HG02571 (cell line): Measurements from ENCODE around the gene CT47B1.
"Not testable (repeated sequence)": the region's sequence is repeated elsewhere in the genome, so short reads cannot be mapped to it uniquely, and the experiment has no call there.

Experiments used
- ATAC-seq: cut with Tn5 transposase; IDR thresholded peaks from one replicate; pipeline ENCODE4 v1.9.1; 2021; ENCODE audit warnings: mild to moderate bottlenecking, moderate library complexity; ENCODE audit not compliant: unreplicated experiment

CT47B1 gene

DNA sequence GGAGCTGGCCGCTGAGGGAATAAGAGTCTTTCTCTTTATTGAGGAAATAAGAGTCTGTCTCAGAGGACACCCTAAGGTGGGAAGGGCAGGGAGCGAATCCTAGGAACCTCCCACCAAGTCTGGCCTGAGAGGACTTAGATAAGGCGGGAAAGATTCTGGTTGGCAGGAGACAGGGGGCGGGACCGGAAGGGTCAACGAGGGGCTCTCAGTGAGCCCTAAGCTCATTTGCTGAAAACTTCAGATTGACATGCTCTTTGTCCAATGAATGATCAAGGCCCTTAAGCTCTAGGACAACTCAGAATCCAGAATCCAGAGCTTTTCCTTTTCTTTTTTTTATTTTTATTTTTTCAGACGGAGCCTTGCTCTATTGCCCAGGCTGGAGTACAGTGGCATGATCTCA is at the start of gene CT47B1:
Gene CT47B1 (minus strand): TSS at position 101 of the 400 bp plus-strand sequence. CDS start 196 bp downstream, outside the sequence.
- not testable (repeated sequence) for ATAC-seq

DNA sequence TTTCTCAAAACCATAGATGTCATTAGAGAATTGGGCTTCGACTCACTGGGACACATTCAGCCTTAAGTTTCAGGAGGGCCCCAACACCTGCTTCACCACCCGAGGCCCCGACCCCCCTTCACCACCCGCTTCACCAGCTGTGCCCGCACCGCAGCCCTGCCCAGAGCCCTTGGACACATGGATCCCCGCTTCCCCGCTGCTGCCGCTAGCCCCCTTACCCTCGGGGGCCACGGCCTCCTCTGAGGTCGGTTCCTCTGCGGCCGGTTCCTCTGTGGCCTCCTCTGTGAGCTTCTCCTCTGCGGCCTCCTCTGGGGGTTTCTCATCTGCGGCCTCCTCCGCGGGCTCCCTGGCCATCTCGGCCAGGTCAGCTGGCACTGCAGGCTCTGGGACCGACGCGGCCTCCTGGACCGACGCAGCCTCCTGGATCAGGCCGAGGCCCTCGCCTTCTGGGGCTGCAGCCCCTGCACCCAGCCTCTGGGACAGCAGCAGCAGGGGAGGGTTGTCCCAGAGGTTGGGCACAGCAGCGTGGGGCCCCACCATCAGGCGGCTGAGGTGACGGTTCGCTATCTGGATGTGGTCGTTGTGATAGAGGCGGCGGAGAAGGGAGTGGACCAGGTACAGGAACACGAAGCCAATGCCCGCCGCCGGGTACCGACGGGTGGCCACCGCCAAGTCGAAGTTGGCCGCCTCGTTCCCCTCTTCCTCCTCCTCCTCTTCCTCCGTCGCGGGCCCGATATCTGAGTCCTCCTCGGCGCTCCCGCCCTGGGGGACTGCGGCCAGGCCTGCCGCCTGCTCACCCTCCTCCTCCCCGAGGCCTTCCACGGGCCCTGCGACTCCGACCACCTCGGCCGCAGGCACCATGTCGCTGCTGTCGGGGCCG is 748 bp downstream of the CT47B1 start:
- no peak for ATAC-seq

DNA sequence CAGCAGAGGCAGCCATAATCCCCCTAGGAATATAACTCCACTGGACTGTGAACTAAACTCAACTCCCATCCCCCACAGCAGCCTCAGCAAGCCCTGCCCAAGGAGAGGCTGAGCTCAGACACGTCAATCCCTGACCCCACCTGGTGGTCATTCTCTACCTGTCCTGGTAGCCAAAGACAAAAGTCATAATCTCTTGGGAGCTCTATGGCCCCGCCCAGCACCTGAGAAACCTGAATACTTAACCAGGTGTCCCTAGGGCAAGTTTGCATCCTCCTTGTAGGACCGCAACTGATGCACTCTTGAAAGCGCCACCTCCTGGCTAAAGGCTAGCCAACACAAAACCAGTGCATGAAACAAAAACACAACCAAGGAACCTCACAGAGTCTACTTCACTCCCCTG is 18.4 kb downstream of the CT47B1 start:
- ATAC-seq, result no peak

DNA sequence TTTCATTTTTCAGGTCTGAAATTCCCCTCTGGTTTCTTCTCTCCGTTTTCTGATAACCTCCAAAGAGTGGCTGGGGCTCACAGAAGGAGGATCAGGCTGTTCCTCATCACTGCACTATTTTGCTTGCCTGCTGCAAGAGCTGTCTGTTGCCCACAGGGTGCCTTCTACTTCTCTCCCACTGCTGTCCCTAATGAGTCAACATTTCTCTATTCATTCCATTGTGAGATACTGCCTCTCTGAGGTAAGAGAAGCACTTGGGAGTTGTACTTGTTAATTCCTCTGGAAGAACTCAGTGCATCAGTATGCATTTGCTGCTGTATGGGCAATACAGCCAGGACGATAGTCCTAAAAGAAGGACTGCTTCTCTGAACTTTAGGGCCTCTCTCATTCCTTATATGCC is 34.8 kb downstream of the CT47B1 start:
- ATAC-seq, result no peak

DNA sequence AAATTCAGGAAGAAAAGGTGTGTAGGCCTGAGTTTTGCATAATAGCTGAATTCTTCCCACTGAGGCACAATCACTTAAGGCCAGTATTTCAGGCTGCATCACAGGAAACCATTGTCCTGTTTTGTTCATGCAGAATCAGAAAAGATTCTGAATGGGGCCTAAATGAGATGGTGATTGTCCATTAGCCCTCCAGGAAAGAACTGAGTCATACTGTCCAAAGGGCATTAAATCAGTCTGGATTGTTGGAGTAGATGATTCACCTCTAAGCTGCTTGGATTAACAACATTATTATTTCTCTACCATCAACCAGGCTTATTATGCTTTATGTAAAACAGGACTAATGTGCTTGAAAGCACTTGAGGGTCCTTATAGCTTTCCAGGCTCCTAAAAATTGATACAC is 36.2 kb downstream of the CT47B1 start:
- ATAC-seq, result no peak

DNA sequence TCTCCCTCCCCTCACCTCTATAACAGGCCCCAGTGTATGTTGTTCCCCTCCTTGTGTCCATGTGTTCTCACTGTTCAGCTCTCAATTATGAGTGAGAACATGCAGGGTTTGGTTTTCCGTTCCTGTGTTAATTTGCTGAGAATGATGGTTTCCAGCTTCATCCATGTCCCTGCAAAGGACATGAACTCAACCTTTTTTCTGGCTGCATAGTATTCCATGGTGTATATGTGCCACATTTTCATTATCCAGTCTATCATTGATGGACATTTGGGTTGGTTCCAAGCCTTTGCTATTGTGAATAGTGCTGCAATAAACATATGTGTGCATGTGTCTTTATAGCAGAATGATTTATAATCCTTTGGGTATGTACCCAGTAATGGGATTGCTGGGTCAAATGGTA is 48.5 kb downstream of the CT47B1 start:
- ATAC-seq, result not testable (repeated sequence)

DNA sequence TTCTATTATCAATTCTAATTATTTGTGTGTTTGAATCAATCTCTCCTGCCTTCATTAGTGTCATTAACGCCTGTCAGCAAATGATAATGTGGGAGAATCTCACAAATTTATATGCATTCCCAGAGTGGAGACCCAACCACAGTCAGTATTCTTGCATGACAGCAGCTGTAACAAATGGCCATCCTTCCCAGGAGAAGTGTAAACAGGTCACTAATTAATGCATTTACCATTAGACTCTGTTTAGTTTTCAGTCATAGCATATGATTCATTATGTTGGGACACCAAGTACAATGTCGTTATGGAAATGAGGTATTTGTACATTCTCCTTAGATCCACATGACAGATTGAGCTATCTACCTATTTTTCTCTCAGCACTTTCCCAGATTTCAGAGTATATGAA is 50.5 kb downstream of the CT47B1 start:
- no peak for ATAC-seq

DNA sequence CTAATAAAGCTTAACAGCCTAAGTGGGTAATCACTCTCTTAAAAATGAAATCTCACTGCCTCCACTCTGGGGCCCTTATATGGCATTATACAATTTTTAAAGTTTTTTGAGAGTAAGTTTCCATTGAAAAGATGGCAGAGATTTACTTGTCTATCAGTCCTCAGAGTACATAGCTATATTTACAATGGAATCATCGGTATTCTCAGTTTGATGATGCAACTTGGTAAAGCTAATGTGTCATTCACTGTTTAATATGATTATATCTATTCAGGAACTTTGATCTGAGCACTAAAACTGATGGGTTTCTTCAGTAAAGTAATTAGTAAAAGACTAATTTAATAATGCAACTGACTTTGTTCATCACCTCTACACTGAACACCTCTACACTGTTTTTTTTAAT is 51.6 kb downstream of the CT47B1 start:
- no peak for ATAC-seq

DNA sequence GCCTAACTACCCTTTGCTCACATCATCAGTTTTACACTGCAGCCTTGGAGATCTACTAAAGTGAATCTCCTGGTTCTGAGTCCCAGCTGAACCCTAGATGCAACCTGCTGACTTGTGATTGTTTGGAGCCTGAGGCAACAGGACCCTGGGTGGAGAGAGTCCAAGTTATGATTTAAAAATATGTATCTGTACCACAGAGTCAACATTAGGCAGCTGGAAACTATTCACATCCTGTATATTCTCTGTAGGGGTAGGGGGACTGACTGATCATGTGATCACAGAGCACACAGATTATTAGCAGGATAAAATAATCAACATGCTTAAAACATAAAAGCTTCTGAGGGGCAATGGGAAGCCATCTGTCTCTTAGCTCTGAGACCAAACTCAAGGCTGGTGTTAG is 52.1 kb downstream of the CT47B1 start:
- no peak for ATAC-seq
